Hypothalamus (tissue), 51 donors: ENCODE results near the gene NELFB.

Experiments
- DNase-seq, 51 donors: peaks; one replicate each; lab custom pipeline; 2025; lab: John Stamatoyannopoulos, UW

Gene NELFB

DNA sequence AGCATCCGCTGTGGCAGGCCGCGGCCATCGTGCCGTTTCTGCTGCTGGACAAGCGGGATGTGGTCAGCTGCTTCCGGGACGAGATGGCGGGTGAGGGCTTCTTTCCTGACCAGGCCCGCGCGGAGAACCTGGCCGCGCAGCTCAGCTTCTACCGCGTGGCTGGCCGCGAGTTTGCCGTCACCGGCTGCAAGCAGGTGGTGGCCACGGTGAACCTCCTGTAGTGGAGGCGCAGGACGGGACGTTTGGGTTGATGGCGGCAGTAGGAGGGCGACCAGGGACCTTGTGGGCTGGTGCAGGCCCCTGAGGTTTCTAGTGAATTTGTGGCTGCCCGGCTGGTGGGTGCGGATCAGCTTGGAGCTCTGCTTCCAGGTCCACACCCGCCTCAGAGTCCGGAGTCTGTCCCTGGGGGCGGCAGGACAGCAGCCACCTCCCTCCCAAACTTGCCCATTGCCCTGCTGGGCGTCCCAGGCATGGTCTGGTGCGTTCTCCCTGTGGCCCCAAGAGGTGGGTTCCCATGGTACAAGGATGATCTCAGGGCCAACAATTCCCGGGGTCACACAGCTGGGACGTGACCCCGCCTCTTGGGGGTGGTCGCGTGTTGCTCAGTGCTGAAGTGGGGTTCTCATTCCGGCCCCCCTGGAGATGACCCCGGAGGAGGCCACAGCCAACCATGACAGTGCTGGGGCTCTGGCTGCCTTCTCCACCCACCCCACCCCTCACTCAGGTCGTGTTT is 24.8 kb downstream of the NELFB start:
- DNase-seq, result no peak

- no peak for DNase-seq
Observed at GRCh38 chr9:137280474-137281344, 25.6 kb downstream of the NELFB start.

DNA sequence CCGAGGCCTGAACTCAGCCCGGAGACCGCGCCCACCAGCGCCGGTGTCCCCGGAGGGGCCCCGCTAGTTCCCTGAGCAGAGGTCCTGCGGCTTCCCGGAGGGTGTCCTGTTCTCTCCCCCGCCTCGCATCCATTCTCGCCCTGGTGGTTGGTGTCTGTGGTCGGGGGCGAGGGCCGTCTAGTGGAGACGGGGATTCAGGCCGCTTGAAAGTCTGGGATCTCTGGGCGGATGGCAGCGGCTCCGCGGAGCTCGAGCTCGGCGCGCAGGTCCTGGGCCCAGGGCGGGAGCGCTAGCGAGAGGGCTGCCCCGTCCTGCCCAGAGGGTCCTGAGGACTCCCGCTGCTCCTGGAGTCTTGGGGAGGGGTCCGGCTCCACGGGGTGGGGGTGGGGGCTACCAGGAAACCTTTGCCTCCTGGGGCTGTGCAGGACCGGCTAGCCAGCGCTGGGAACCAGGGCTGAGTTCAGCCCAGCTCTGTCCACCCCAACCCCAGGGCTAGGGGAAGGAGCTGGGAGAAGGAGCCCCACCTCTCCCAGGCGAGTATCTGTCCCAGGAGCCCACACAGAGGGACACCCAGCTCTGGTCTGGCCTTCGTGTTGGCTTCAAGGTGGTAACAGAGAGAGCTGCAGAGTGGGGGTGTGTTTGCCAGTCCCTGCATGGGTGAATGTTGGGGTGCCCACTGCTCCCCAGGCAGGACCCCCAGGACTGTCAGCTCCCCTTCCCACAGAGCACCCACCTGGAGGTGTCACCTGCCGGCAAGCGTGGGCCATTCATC is 26.4 kb downstream of the NELFB start:
- no peak for DNase-seq

DNA sequence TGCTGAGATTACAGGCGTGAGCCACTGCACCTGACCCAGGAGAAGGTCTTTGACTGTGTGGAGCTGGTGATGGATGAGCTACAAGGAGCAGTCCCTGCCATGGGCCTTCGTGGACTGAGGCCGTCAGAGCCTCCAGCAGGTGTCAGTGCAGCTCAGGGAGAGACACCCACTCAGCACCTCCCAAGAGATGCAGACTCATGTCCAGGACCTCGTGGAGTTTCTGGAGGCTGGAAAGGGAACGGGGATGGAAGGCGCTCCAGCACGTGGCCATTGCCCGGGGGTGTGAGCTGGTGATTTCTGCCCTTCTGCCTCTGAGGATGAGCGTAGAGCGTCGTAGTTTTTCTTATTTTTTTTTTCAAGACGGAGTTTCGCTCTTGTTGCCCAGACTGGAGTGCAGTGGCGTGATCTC is 31.9 kb downstream of the NELFB start:
- DNase-seq, result peak in 4 of 51 donors; percentile 14 to 39 (median 24)

DNA sequence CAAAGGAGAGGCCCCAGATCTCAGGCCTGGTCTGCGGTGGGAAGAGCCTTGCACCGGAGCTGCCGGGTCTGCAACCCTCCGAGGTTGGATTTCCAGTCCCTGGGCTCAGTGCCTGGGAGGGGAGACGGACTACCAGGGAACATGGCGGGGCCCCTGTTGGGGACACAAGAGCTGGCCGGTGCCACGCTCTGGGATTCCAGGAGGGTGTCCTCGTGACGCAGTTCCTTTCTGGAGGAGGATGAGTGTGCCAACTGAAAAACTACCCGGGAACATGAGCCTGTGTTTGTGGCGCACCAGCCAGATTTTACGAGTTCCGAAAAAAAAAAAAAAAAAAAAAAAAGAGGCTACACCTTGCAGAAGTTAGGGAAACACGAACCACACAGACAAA is 38.0 kb downstream of the NELFB start:
- peak in 3 of 51 donors; percentile 38 to 50 (median 39) for DNase-seq

DNA sequence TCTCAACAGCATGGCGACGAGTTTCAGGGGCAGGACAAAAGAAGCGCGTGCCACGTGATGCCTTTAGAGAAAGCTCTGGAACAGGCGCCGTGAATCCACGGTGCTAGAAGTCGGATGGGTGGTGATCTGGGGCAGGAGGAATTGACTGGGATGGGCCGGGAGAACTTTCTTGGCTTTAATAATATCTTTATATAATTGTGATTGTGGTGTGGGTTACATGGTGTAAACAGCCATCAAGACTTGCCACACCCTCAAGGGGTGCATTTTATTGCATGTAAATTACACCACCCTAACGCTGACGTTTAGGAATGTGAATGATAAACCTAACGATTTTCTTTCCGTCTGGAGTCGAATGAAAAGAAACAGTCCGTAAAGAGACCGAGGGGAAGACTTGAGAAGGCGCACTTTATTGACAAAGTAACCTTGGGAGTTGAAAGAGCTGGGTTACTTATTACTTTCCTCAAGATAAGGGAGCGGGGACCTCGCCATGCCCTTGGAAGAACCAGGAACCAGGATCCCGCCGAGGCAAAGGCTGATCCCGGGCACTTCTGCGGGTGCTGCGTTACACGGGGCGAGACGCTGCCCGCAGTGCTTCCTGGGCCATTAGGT is 38.5 kb downstream of the NELFB start:
- no peak for DNase-seq

DNA sequence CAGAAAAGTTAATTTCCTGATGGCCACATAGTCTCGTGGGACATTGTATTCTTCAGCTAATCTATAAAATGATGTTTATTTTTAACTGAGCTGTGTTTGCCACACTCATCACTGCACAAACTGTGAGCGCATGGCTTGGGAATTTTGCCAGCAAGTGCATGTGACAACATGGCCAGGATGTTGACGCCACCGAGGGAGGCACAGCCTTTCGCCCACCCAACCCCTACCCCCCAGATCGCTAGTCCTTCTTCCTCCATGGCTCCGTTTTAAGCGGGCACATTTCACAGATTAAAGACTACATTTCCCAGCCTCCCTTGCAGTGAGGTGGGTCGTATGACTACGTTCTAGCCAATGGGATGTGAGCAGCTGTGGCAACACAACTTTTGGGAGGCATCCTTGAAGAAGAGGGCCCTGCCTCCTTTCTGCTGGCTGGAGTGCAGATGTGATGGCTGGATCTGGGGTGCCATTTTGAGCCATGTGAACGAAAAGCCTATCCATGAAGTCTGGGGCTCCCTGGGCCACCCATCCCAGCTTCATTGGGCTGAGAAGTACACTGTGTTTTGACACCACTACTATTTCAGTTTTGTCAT is 39.1 kb downstream of the NELFB start:
- no peak for DNase-seq

DNA sequence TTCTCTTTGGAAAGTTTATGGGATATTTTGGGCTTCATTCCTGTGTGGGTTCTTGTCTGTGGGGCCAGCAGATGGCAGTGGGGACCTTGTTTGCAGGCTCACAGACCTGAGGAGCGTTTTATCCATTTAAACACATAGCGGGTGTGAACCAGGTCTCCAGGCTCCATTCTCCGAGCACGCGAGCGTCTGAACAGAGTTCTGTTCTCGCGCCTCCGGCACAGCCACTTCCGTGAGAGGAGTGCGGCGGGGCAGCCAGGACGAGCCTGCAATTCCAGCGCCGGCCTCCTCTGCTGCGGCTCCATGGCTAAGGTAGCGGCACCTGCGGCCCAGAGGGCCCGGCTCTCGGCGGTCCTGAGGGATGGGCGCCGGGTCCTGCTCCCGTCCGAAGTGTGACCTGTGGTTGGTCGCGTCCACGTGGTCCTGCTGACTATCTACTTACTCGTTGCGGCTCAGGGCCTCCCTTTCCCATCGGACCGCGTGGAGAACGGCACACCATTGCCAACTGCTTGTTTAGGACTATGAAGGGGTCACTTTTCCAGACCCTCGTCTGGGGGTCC is 39.6 kb downstream of the NELFB start:
- DNase-seq, result no peak

DNA sequence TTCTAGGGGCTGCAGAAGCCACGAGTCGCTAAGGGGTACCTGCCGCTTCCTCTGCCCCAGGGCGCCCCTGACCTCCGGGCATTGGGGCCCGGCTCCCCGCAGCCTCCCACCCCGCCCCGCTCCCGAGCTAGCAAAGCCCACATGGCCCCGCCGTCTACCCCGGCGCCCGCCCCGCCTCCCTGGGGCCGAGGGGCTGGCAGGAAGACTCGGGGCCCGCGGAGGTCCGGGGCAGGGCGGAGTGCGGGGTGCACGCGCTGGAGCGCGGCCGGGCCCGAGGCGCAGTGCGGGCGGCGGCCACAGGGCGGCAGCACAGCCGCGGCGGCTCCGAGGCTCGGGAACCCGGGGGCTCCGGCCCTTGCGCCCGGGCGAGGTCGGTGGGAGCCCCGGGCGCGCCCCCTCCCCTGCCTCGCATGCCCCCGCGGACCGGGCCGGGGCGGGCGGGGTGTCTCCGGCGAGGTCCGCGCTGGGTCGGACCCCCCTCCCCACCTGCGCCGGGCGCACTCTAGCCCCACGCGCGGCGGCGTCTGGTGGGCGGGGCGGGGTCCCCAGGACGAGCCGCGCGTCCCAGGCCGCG is 40.2 kb downstream of the NELFB start:
- peak in 2 of 51 donors; percentile 44 to 48 for DNase-seq

GRCh38 chr9:137295849-137296669 is 40.9 kb downstream of the NELFB start:
- no peak for DNase-seq

GRCh38 chr9:137296670-137297664 is 41.8 kb downstream of the NELFB start:
- DNase-seq, result peak in 4 of 51 donors; percentile 28 to 41 (median 34)

GRCh38 chr9:137297966-137298365 is 42.8 kb downstream of the NELFB start:
- DNase-seq, result no peak

GRCh38 chr9:137298401-137299202 is 43.5 kb downstream of the NELFB start:
- DNase-seq, result peak in 11 of 51 donors; percentile 26 to 58 (median 36)

DNA sequence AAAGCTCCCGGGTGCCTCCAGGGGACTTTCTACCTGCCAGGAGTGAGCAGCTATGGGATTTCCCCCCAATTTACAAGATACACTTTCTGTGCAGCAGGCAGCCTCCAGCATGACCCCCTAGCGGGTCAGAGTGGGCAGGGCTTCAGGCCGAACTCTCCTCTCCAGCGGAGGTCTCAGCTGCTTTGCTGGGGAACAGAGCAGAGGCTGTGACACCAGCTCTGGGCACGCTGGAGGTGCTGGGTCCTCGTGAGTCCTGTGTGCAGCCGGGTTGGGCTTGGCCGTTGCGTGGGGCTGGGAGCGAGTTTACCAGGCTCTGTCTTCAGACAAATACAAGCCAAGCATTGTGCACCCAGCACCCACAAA is 44.1 kb downstream of the NELFB start:
- DNase-seq, result no peak

- peak in 14 of 51 donors; percentile 19 to 80 (median 48) for DNase-seq
Observed at GRCh38 chr9:137299938-137300337, 44.8 kb downstream of the NELFB start.

- DNase-seq, result peak in 2 of 51 donors; percentile 45 to 50
Observed at GRCh38 chr9:137300567-137301080, 45.5 kb downstream of the NELFB start.
